PFSK-1 (cell line): ENCODE measurements around the gene KIF13A.

Experiments used
- FOXP2 ChIP-seq: optimal IDR thresholded peaks from 2 replicates; pipeline ENCODE3; 2011; ENCODE audit warnings: borderline replicate concordance, control low read depth, inconsistent platforms; ENCODE audit not compliant: insufficient read depth; ENCODE audit errors: extremely low read length, extremely low read depth
- POLR2AphosphoS5 ChIP-seq: IDR thresholded peaks from 2 replicates; pipeline ENCODE4 v1.6.1; 2012; ENCODE audit warnings: low read depth, mild to moderate bottlenecking, control low read depth, low read length, moderate library complexity
- REST ChIP-seq, 2 experiments: IDR thresholded peaks; 2 replicates each; pipeline versions ENCODE4 v1.6.1 to v1.8.0; 2011 to 2012; ENCODE audit warnings: low read depth in 2 of 2, low read length in 2 of 2, control low read depth in 1 of 2, inconsistent platforms in 1 of 2, mild to moderate bottlenecking in 1 of 2, moderate library complexity in 1 of 2; ENCODE audit not compliant: insufficient read depth in 1 of 2
- SIN3A ChIP-seq: IDR thresholded peaks from 2 replicates; pipeline ENCODE4 v1.6.1; 2012; ENCODE audit warnings: mild to moderate bottlenecking, low read length, moderate library complexity, borderline replicate concordance; ENCODE audit not compliant: insufficient read depth
- TAF1 ChIP-seq: IDR thresholded peaks from 2 replicates; pipeline ENCODE4 v1.6.1; 2012; ENCODE audit warnings: low read length, control low read depth, borderline replicate concordance; ENCODE audit not compliant: insufficient read depth

Gene KIF13A

GRCh38 chr6:17940151-17940792 lies 47.2 kb downstream of the KIF13A start:
- TF ChIP-seq REST (IDR thresholded peaks at IDR 0.05; ENCODE audit: insufficient read depth in 1 of 2, low read depth in 2 of 2, low read length in 2 of 2): no peak
- TF ChIP-seq SIN3A: no peak
- no peak for TF ChIP-seq TAF1
- TF ChIP-seq FOXP2: no peak
- TF ChIP-seq POLR2AphosphoS5: no peak

DNA sequence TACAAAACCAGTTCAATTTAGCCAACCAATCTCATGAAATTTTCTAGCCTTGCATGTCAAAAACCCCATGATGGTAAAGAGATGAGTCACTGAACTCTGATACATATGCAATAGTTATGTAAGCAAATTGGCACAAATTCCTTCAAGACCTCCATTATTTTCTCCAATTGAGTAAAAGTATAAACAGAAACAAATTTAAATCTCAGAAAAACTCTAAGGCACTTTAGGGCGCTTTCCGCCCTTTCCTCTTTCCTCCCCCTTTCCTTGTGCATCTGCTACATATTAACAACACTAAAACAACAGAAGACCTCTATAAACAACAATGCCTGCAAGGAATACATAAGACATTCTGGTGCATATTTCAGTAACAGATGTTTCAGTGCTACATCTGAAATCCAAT lies 48.5 kb downstream of the KIF13A start:
- TF ChIP-seq REST (IDR thresholded peaks at IDR 0.05; ENCODE audit: insufficient read depth in 1 of 2, low read depth in 2 of 2, low read length in 2 of 2): no peak
- no peak for TF ChIP-seq SIN3A
- no peak for TF ChIP-seq POLR2AphosphoS5
- no peak for TF ChIP-seq FOXP2
- no peak for TF ChIP-seq TAF1

GRCh38 chr6:17935188-17936149 lies 52.0 kb downstream of the KIF13A start:
- no peak for TF ChIP-seq POLR2AphosphoS5
- no peak for TF ChIP-seq REST (IDR thresholded peaks at IDR 0.05; ENCODE audit: insufficient read depth in 1 of 2, low read depth in 2 of 2, low read length in 2 of 2)
- no peak for TF ChIP-seq SIN3A
- TF ChIP-seq FOXP2: no peak
- TF ChIP-seq TAF1: no peak

DNA sequence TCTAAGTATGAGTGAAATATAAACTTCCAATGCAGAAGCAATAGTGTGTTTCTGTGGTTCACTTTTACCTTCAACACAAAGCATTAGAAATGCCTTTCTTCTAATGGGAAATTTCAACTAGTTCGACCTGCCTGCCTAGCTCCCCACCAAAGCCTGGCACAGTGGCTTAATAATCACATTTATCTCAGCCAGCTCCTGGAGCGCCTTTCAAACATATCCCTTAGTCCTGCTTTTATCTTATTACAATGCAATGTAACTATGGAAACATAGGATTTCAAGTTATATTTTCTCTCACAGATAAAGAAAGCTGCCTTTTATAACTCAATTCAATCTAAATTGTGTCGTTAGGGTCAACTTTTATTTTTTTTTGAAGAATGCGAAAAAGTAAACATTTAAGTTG lies 53.7 kb downstream of the KIF13A start:
- TF ChIP-seq SIN3A (no peak), TAF1 (no peak), REST (IDR thresholded peaks at IDR 0.05; ENCODE audit: insufficient read depth in 1 of 2, low read depth in 2 of 2, low read length in 2 of 2) (no peak), POLR2AphosphoS5 (no peak)
